IMR-90 (cell line): ENCODE measurements around the gene TRNT1. TPM values are rescaled to one million over a fixed set of nuclear protein-coding genes. Genes with fewer than 3 reads are reported as not detected.

Experiments
- ATAC-seq: fragments of 200-7000 bp; cut with Tn5 transposase; 2 replicates; pipeline ENCODE4 v1.9.1; 2020; ENCODE audit warnings: low read depth, mild to moderate bottlenecking, moderate library complexity
- BruUV-seq: library from RNA; stranded (reverse); fragments of 400-500 nt; replicated peaks from 2 replicates; lab custom pipeline; 2021; lab: Mats Ljungman, UMichigan
- CTCF ChIA-PET: fragments of 300-600 bp; formaldehyde crosslinking; extraction: SDS; loops from one replicate; lab custom pipeline; 2021; ENCODE audit warnings: antibody characterized with exemption; lab: Yijun Ruan, JAX
- POLR2A ChIA-PET: fragments of 300-600 bp; sonication (Branson Sonifier 250); formaldehyde crosslinking; loops from one replicate; lab custom pipeline; 2022; ENCODE audit warnings: antibody characterized with exemption; ENCODE audit not compliant: unreplicated experiment; lab: Charles Lee
- DNase-seq: peaks from one replicate; pipeline ENCODE4 v3.0.0; 2013
- H2AFZ ChIP-seq: replicated peaks from 2 replicates; pipeline ENCODE3; 2013; ENCODE audit warnings: low read length, mild to moderate bottlenecking; ENCODE audit not compliant: poor library complexity
- H2AK5ac ChIP-seq: 2 replicates; pipeline ENCODE4 v1.6.1; 2013; ENCODE audit warnings: low read depth, low read length, inconsistent platforms
- H2AK9ac ChIP-seq: replicated peaks from 2 replicates; pipeline ENCODE3; 2013; ENCODE audit warnings: mild to moderate bottlenecking, low read depth, low read length, moderate library complexity; ENCODE audit not compliant: poor library complexity
- H2BK120ac ChIP-seq: 2 replicates; pipeline ENCODE4 v1.6.1; 2013; ENCODE audit warnings: low read depth, low read length, inconsistent platforms
- H2BK15ac ChIP-seq: 3 replicates; pipeline ENCODE4 v1.6.1; 2013; ENCODE audit warnings: low read depth, low read length, inconsistent platforms
- H2BK20ac ChIP-seq: 2 replicates; pipeline ENCODE4 v1.6.1; 2013; ENCODE audit warnings: low read depth, mild to moderate bottlenecking, inconsistent platforms, low read length, moderate library complexity
- H2BK5ac ChIP-seq: 2 replicates; pipeline ENCODE4 v1.6.1; 2013; ENCODE audit warnings: mild to moderate bottlenecking, low read depth, low read length, inconsistent platforms; ENCODE audit not compliant: poor library complexity, severe bottlenecking
- H3K14ac ChIP-seq: replicated peaks from 2 replicates; pipeline ENCODE4 v1.6.1; 2013; ENCODE audit warnings: low read depth, low read length, inconsistent platforms
- H3K18ac ChIP-seq: 2 replicates; pipeline ENCODE4 v1.6.1; 2013; ENCODE audit warnings: low read depth, low read length, control low read depth
- H3K23ac ChIP-seq: 2 replicates; pipeline ENCODE4 v1.6.1; 2013; ENCODE audit warnings: low read depth, low read length, inconsistent platforms
- H3K27ac ChIP-seq: 2 replicates; pipeline ENCODE4 v1.5.1; 2013; ENCODE audit warnings: mild to moderate bottlenecking, control low read depth, low read length; ENCODE audit not compliant: insufficient read depth
- H3K27me3 ChIP-seq: 2 replicates; pipeline ENCODE4 v1.6.1; 2013; ENCODE audit warnings: low read length; ENCODE audit not compliant: control insufficient read depth, insufficient read depth
- H3K36me3 ChIP-seq: 2 replicates; pipeline ENCODE4 v1.6.1; 2013; ENCODE audit warnings: low read length, mixed read lengths; ENCODE audit not compliant: control insufficient read depth, insufficient read depth
- H3K4ac ChIP-seq: 2 replicates; pipeline ENCODE4 v1.6.1; 2013; ENCODE audit warnings: low read depth, low read length, inconsistent platforms
- H3K4me1 ChIP-seq: 2 replicates; pipeline ENCODE4 v1.6.1; 2013; ENCODE audit warnings: low read length, mixed read lengths; ENCODE audit not compliant: control insufficient read depth, insufficient read depth
- H3K4me2 ChIP-seq: 2 replicates; pipeline ENCODE4 v1.6.1; 2013; ENCODE audit warnings: low read depth, mild to moderate bottlenecking, control low read depth, low read length, moderate library complexity
- H3K4me3 ChIP-seq: 2 replicates; pipeline ENCODE4 v1.5.1; 2013; ENCODE audit warnings: low read depth, mild to moderate bottlenecking, control low read depth, low read length, moderate library complexity; ENCODE audit not compliant: insufficient read depth
- H3K56ac ChIP-seq: 2 replicates; pipeline ENCODE4 v1.6.1; 2013; ENCODE audit warnings: low read length, inconsistent platforms; ENCODE audit not compliant: insufficient read depth; ENCODE audit errors: extremely low read depth
- H3K79me1 ChIP-seq, 2 experiments: 2 replicates each; pipeline ENCODE4 v1.6.1; 2013; ENCODE audit warnings: low read length in 2 of 2, inconsistent platforms in 1 of 2, low read depth in 1 of 2
- H3K9ac ChIP-seq: 2 replicates; pipeline ENCODE4 v1.6.1; 2013; ENCODE audit warnings: low read depth, low read length, control low read depth
- H3K9me1 ChIP-seq: 2 replicates; pipeline ENCODE4 v1.6.1; 2013; ENCODE audit warnings: low read length, inconsistent platforms; ENCODE audit not compliant: insufficient read depth
- H3K9me3 ChIP-seq: 2 replicates; pipeline ENCODE4 v1.6.1; 2013; ENCODE audit warnings: low read length; ENCODE audit not compliant: control insufficient read depth, insufficient read depth
- H4K20me1 ChIP-seq: 2 replicates; pipeline ENCODE4 v1.6.1; 2013; ENCODE audit warnings: low read length, inconsistent platforms; ENCODE audit not compliant: insufficient read depth
- H4K5ac ChIP-seq: 2 replicates; pipeline ENCODE4 v1.6.1; 2013; ENCODE audit warnings: mild to moderate bottlenecking, low read depth, low read length, control low read depth
- H4K8ac ChIP-seq, 2 experiments: 2 replicates each; pipeline ENCODE4 v1.6.1; 2013; ENCODE audit warnings: low read depth in 2 of 2, low read length in 2 of 2, control low read depth in 1 of 2, inconsistent platforms in 1 of 2
- H4K91ac ChIP-seq: 2 replicates; pipeline ENCODE4 v1.6.1; 2013; ENCODE audit warnings: low read depth, low read length, inconsistent platforms; ENCODE audit not compliant: insufficient read depth
- MAFK ChIP-seq: IDR thresholded peaks from 2 replicates; pipeline ENCODE4 v1.6.1; 2012; ENCODE audit warnings: low read depth, low read length, improper control_type of control experiment
- MXI1 ChIP-seq: IDR thresholded peaks from 2 replicates; pipeline ENCODE4 v1.6.1; 2012; ENCODE audit warnings: low read depth, mild to moderate bottlenecking, low read length, moderate library complexity, borderline replicate concordance
- RAD21 ChIP-seq: IDR thresholded peaks from 2 replicates; pipeline ENCODE4 v1.6.1; 2012; ENCODE audit warnings: low read length, improper control_type of control experiment
- RFX5 ChIP-seq: IDR thresholded peaks from 2 replicates; pipeline ENCODE4 v1.8.0; 2012; ENCODE audit warnings: low read depth, mild to moderate bottlenecking, low read length, moderate library complexity
- dilution Hi-C: fragments of 300-500 bp; cut with HindIII; formaldehyde crosslinking; loops from one replicate; pipeline ENCODE4 v1.14.3; 2018; ENCODE audit warnings: low sequenced_read_pairs; ENCODE audit not compliant: unreplicated experiment
- in situ Hi-C: fragments of 300-500 bp; cut with MboI; formaldehyde crosslinking; loops from 3 replicates; pipeline ENCODE4 v1.14.3; 2019; ENCODE audit warnings: low sequenced_read_pairs, inconsistent platforms, mixed read lengths
- intact Hi-C: fragments of 100-400 bp; cut with micrococcal nuclease; formaldehyde crosslinking; loops from 2 replicates; pipeline ENCODE4 v1.10.0; 2022
- polyA plus RNA-seq, 3 experiments: library from polyadenylated mRNA; depleted of rRNA; stranded (reverse); fragments of >200 nt; gene quantifications; 2 replicates each; pipeline ENCODE4 v1.2.3, GENCODE V29; 2012; ENCODE audit warnings: low replicate concordance in 1 of 3
- total RNA-seq: library from RNA; depleted of rRNA; stranded (reverse); fragments of >200 nt; gene quantifications from 2 replicates; pipeline ENCODE4 v1.2.3, GENCODE V29; 2012

Gene TRNT1
- total and polyA plus RNA-seq, 2 of the 4 experiments (the other 2 are of a cell fraction) = 11.8 to 12.3 TPM

DNA sequence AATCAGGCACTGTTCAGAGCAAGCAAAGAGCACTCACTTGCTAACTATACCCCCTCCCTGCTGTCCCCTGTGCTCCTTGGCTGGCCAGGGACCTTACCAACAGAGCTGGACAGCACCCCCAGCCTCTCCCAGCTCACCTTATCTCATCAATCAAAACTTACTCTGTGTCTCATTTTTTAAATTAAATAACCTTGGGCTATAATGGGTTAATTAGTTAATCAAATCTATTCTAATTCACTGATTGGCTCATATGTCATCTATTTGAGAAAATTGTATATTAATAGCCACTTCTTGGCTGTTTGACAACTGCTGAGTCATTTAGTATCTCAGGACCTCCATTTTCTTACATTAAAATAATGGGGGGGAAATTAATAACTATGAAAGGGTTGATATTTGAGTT, 39.5 kb upstream of the TRNT1 start:
- TF ChIP-seq MXI1 (no peak), RFX5 (no peak), MAFK (no peak), RAD21 (no peak)
- Histone ChIP-seq H3K9me3 (peaks cover 2% of the 10 kb centered on the region; the same call in 1 of the 2 replicates), H3K4me3 (no peak overlapping the region), H3K27me3 (no peaks in the 10 kb centered on the region), H4K5ac (no peak overlapping the region), H3K4me2 (no peak overlapping the region), H2AK5ac (no peak overlapping the region), H4K91ac (no peak overlapping the region), H3K36me3 (no peaks in the 10 kb centered on the region), H4K8ac (no peak overlapping the region), H2BK15ac (no peak overlapping the region), H3K27ac (no peak overlapping the region), H2BK20ac (no peak overlapping the region), H3K23ac (no peak overlapping the region), H3K56ac (no peak overlapping the region), H3K18ac (no peak overlapping the region), H3K4ac (no peak overlapping the region), H2AFZ (no peak overlapping the region), H3K4me1 (no peaks in the 10 kb centered on the region), H3K14ac (no peak overlapping the region), H3K9me1 (no peaks in the 10 kb centered on the region), H2BK5ac (no peak overlapping the region), H2BK120ac (no peak overlapping the region), H4K20me1 (no peaks in the 10 kb centered on the region), H3K9ac (no peak overlapping the region), H3K79me1 (no peaks in the 10 kb centered on the region), H2AK9ac (no peak overlapping the region)
- CTCF ChIA-PET = no interaction called here
- dilution Hi-C loops = no loop called here
- BruUV-seq = no TSS peak
- POLR2A ChIA-PET = no interaction called here
- DNase-seq (no peak), ATAC-seq (no peak)
- in situ Hi-C loops = no loop called here
- intact Hi-C loops = no loop called here
